Endothelial cell of umbilical vein (primary cell): ENCODE results near the gene PRMT1. TPM values are rescaled to one million over a fixed set of nuclear protein-coding genes. Genes with fewer than 3 reads are reported as not detected.

Experiments
- BruUV-seq: library from RNA; stranded (reverse); fragments of 400-500 nt; replicated peaks from 2 replicates; lab custom pipeline; 2021; lab: Mats Ljungman, UMichigan
- CTCF ChIA-PET: fragments of 300-600, 350-600 bp; sonication (Branson Sonifier 250); formaldehyde crosslinking; loops from one replicate; lab custom pipeline; 2021; ENCODE audit warnings: antibody characterized with exemption, inconsistent platforms; lab: Charles Lee
- POLR2A ChIA-PET: fragments of 300-600, 350-600 bp; sonication (Branson Sonifier 250); formaldehyde crosslinking; loops from one replicate; lab custom pipeline; 2021; ENCODE audit warnings: antibody characterized with exemption, inconsistent platforms; lab: Charles Lee
- DNase-seq: peaks from one replicate; pipeline ENCODE4 v3.0.0-alpha.2; 2011; ENCODE audit warnings: low read depth, low spot score
- FAIRE-seq: peaks from 2 replicates; lab custom pipeline; 2011; peaks lifted over from hg19 to GRCh38; lab: Jason Lieb, UNC
- H2AFZ ChIP-seq: 2 replicates; pipeline ENCODE4 v1.6.0; 2012; ENCODE audit warnings: low read depth, low read length, control low read depth, inconsistent platforms
- H3K27ac ChIP-seq: 2 replicates; pipeline ENCODE4 v1.5.1; 2011; ENCODE audit warnings: low read depth, mild to moderate bottlenecking, control low read depth, low read length, moderate library complexity; ENCODE audit not compliant: insufficient read depth
- H3K27me3 ChIP-seq, 2 experiments: 2 replicates each; pipeline versions ENCODE4 v1.6.0 to v1.6.1; 2011; ENCODE audit warnings: low read length in 2 of 2, mixed read lengths in 1 of 2; ENCODE audit not compliant: control insufficient read depth in 2 of 2, insufficient read depth in 2 of 2
- H3K36me3 ChIP-seq, 2 experiments: 2 replicates in 1 of 2; 3 replicates in 1 of 2; pipeline ENCODE4 v1.5.1; 2011; ENCODE audit warnings: low read length in 2 of 2, mild to moderate bottlenecking in 1 of 2, moderate library complexity in 1 of 2; ENCODE audit not compliant: control insufficient read depth in 2 of 2, insufficient read depth in 2 of 2; ENCODE audit errors: extremely low read depth in 1 of 2
- H3K4me1 ChIP-seq: 3 replicates; pipeline ENCODE4 v1.5.1; 2011; ENCODE audit warnings: mild to moderate bottlenecking, low read length; ENCODE audit not compliant: control insufficient read depth, insufficient read depth; ENCODE audit errors: extremely low read depth
- H3K4me2 ChIP-seq: 2 replicates; pipeline ENCODE4 v1.6.1; 2011; ENCODE audit warnings: low read length, control low read depth, mixed read lengths; ENCODE audit not compliant: insufficient read depth
- H3K4me3 ChIP-seq, 3 experiments: fragments of 200-600 bp in 1 of 3; sonication (generic), shearing (Covaris generic) in 1 of 3; replicated peaks in 1 of 3; 2 replicates each; pipeline ENCODE4 v1.5.1; 2011 to 2016; ENCODE audit warnings: control low read depth in 3 of 3, low read length in 3 of 3, mild to moderate bottlenecking in 2 of 3, inconsistent platforms in 1 of 3, low read depth in 1 of 3, moderate library complexity in 1 of 3; ENCODE audit not compliant: insufficient read depth in 1 of 3
- H3K79me2 ChIP-seq: 2 replicates; pipeline ENCODE4 v1.6.0; 2012; ENCODE audit warnings: low read length, inconsistent platforms; ENCODE audit not compliant: control insufficient read depth, insufficient read depth
- H3K9ac ChIP-seq: replicated peaks from 2 replicates; pipeline ENCODE3; 2011; ENCODE audit warnings: low read length, control low read depth; ENCODE audit not compliant: insufficient read depth; ENCODE audit errors: extremely low read depth
- H3K9me1 ChIP-seq: replicated peaks from 3 replicates; pipeline ENCODE4 v1.6.0; 2011; ENCODE audit warnings: mild to moderate bottlenecking, low read length; ENCODE audit not compliant: control insufficient read depth, insufficient read depth; ENCODE audit errors: extremely low read depth
- H3K9me3 ChIP-seq: replicated peaks from 2 replicates; pipeline ENCODE4 v1.5.1; 2012; ENCODE audit warnings: low read length, inconsistent platforms; ENCODE audit not compliant: control insufficient read depth, insufficient read depth
- H4K20me1 ChIP-seq: replicated peaks from 2 replicates; pipeline ENCODE3; 2011; ENCODE audit warnings: mild to moderate bottlenecking, low read length; ENCODE audit not compliant: control insufficient read depth, insufficient read depth; ENCODE audit errors: extremely low read depth
- CTCF ChIP-seq, 2 donors: IDR thresholded peaks; 1 replicate in 1 of 2; 2 replicates in 1 of 2; pipeline ENCODE4 v1.5.1; 2011; ENCODE audit warnings: low read length in 2 of 2, mild to moderate bottlenecking in 2 of 2, moderate library complexity in 2 of 2, control low read depth in 1 of 2, inconsistent platforms in 1 of 2, low read depth in 1 of 2; ENCODE audit not compliant: insufficient read depth in 1 of 2; ENCODE audit errors: extremely low read depth in 1 of 2
- EZH2 ChIP-seq: IDR thresholded peaks from 2 replicates; pipeline ENCODE4 v1.6.1; 2012; ENCODE audit warnings: borderline replicate concordance, low read depth, mild to moderate bottlenecking, moderate library complexity, low read length, inconsistent platforms; ENCODE audit not compliant: severe bottlenecking
- MAX ChIP-seq: IDR thresholded peaks from 2 replicates; pipeline ENCODE4 v1.6.1; 2011; ENCODE audit not compliant: insufficient read depth, insufficient read length
- dilution Hi-C: fragments of 300-500 bp; cut with MboI; formaldehyde crosslinking; loops from one replicate; pipeline ENCODE4 v1.15.0; 2019; ENCODE audit warnings: low sequenced_read_pairs; ENCODE audit not compliant: extremely low pct_ligation_motif_present
- intact Hi-C: fragments of 100-400 bp; cut with micrococcal nuclease; formaldehyde crosslinking; loops from one replicate; pipeline ENCODE4 v1.10.0; 2022
- polyA plus RNA-seq, 4 experiments: library from polyadenylated mRNA; depleted of rRNA in 3 of 4; stranded (reverse) in 3 of 4; unstranded in 1 of 4; fragments of >200 nt; gene quantifications; 2 replicates each; pipeline versions ENCODE4 v1.2.1 to v1.2.3, GENCODE V29; 2011 to 2012; ENCODE audit warnings: missing spikeins in 1 of 4
- total RNA-seq: library from RNA; stranded (reverse); gene quantifications from 2 replicates; pipeline ENCODE4 v1.2.3, GENCODE V29; 2021

Gene PRMT1
- total and polyA plus RNA-seq, 2 donors (not counting 3 experiments of a cell fraction or from before 2014, with no cell fraction given), result 242 to 542 TPM

- FAIRE-seq (peak; percentile 76), DNase-seq (peak; percentile 77)
- ChIA-PET POLR2A (interaction anchor here (0.9 to 3.0 kb wide), 3 partner anchors 38 to 175 kb away, joined by 3 to 15 read pairs (median 3); partner anchors contain the start of gene RRAS), CTCF (interaction anchor here (1.0 to 3.2 kb wide), 5 partner anchors 13 to 175 kb away, joined by 3 to 15 read pairs (median 4); partner anchors contain the start of genes BCL2L12, FUZ and IRF3)
- Histone ChIP-seq H3K4me1 (peaks cover 23% of the 10 kb centered on the region), H3K36me3 (peaks cover 7 to 9% of the 10 kb centered on the region in 2 experiments), H3K9me3 (no peaks in the 10 kb centered on the region), H3K27me3 (no peaks in the 10 kb centered on the region), H2AFZ (no peak overlapping the region), H3K9me1 (no peaks in the 10 kb centered on the region), H3K79me2 (peaks cover 45% of the 10 kb centered on the region), H3K9ac (peak overlapping the region; percentile 89), H3K4me3 (peak overlapping the region; percentile 69 to 97 (median 78)), H4K20me1 (no peaks in the 10 kb centered on the region), H3K4me2 (peak overlapping the region; percentile 95), H3K27ac (peak overlapping the region; percentile 46)
- intact Hi-C loops, result loop anchor here (2.0 to 5.0 kb wide), 2 partner anchors 63 to 189 kb away; partner anchors contain the start of gene PNKP
- dilution Hi-C loops, result no loop called here
- BruUV-seq, result TSS peak; percentile 17
- TF ChIP-seq EZH2 (no peak), CTCF (IDR thresholded peaks at IDR 0.05; ENCODE audit: extremely low read depth in 1 of 2, insufficient read depth in 1 of 2, low read depth in 1 of 2, low read length in 2 of 2) (peak; percentile 57 to 73), MAX (no peak)
Measured at GRCh38 chr19:49677901-49678674, 1.0 kb downstream of the PRMT1 start.
